K562 (cell line): ENCODE results near the gene ARHGEF25. TPM values are rescaled to one million over a fixed set of nuclear protein-coding genes. Genes with fewer than 3 reads are reported as not detected.
"Not testable (repeated sequence)": the region's sequence is repeated elsewhere in the genome, so short reads cannot be mapped to it uniquely, and the experiment has no call there.

Experiments used
- ATAC-seq: fragments of 200-7000 bp; cut with Tn5 transposase; 3 replicates; pipeline ENCODE4 v1.9.1; 2020; ENCODE audit warnings: moderate library complexity
- BruUV-seq: library from RNA; stranded (reverse); fragments of 400-500 nt; replicated peaks from 2 replicates; lab custom pipeline; 2021; lab: Mats Ljungman, UMichigan
- CTCF ChIA-PET: fragments of 300-600 bp; formaldehyde crosslinking; extraction: SDS; loops from one replicate; lab custom pipeline; 2021; ENCODE audit warnings: low intra/inter-chr PET ratio; lab: Yijun Ruan, JAX
- POLR2A ChIA-PET: fragments of 300-600, 350-650 bp; sonication (Branson Sonifier 250); formaldehyde crosslinking; extraction: SDS; loops from one replicate; lab custom pipeline; 2021; ENCODE audit warnings: antibody characterized with exemption, inconsistent platforms; lab: Yijun Ruan, JAX
- DNase-seq, 4 experiments: peaks; one replicate each; pipeline versions ENCODE4 v3.0.0 to v3.0.0-alpha.2; 2011 to 2018; ENCODE audit warnings: low spot score in 3 of 4, mixed read lengths in 3 of 4; ENCODE audit errors: extremely low read depth in 1 of 4
- FAIRE-seq: peaks from 2 replicates; lab custom pipeline; 2011; peaks lifted over from hg19 to GRCh38; lab: Jason Lieb, UNC
- H2AFZ ChIP-seq: 2 replicates; pipeline ENCODE4 v1.6.0; 2011; ENCODE audit warnings: low read depth, low read length, control low read depth, inconsistent platforms
- H3K27ac ChIP-seq: fragments of 200-600 bp; 3 replicates; pipeline ENCODE4 v1.8.0; 2011; ENCODE audit warnings: low read depth, mild to moderate bottlenecking, control low read depth, inconsistent platforms, low read length, moderate library complexity, mixed read lengths; ENCODE audit errors: extremely low read depth
- H3K27me3 ChIP-seq, 2 experiments: fragments of 300-600 bp in 1 of 2; 2 replicates in 1 of 2; 3 replicates in 1 of 2; pipeline versions ENCODE4 v1.6.0 to v1.8.0; 2011; ENCODE audit warnings: inconsistent platforms in 2 of 2, low read length in 2 of 2, mild to moderate bottlenecking in 1 of 2, mixed read lengths in 1 of 2, moderate library complexity in 1 of 2; ENCODE audit not compliant: control insufficient read depth in 2 of 2, insufficient read depth in 2 of 2
- H3K36me3 ChIP-seq: fragments of 300-600 bp; 3 replicates; pipeline ENCODE4 v1.8.0; 2011; ENCODE audit warnings: mild to moderate bottlenecking, low read length, inconsistent platforms; ENCODE audit not compliant: control insufficient read depth, insufficient read depth
- H3K4me1 ChIP-seq, 2 experiments: fragments of 200-600 bp in 1 of 2; replicated peaks in 1 of 2; 2 replicates in 1 of 2; 3 replicates in 1 of 2; pipeline versions ENCODE4 v1.5.1 to v1.8.0; 2011; ENCODE audit warnings: inconsistent platforms in 2 of 2, low read length in 2 of 2, mild to moderate bottlenecking in 1 of 2, mixed read lengths in 1 of 2, moderate library complexity in 1 of 2; ENCODE audit not compliant: control insufficient read depth in 2 of 2, insufficient read depth in 2 of 2
- H3K4me2 ChIP-seq: 2 replicates; pipeline ENCODE4 v1.6.1; 2011; ENCODE audit warnings: low read length, control low read depth, inconsistent platforms, mixed read lengths; ENCODE audit not compliant: insufficient read depth
- H3K4me3 ChIP-seq: fragments of 200-600 bp; sonication (generic), shearing (Covaris generic); 2 replicates; pipeline ENCODE4 v1.5.1; 2016; ENCODE audit warnings: control low read depth, inconsistent platforms
- H3K79me2 ChIP-seq: fragments of 200-600 bp; 3 replicates; pipeline ENCODE4 v1.8.0; 2011; ENCODE audit warnings: low read length, inconsistent platforms; ENCODE audit not compliant: control insufficient read depth, insufficient read depth
- H3K9ac ChIP-seq, 2 experiments: 2 replicates each; pipeline versions ENCODE4 v1.6.0 to v1.6.1; 2011; ENCODE audit warnings: low read depth in 2 of 2, low read length in 2 of 2, control low read depth in 1 of 2, inconsistent platforms in 1 of 2, mild to moderate bottlenecking in 1 of 2, mixed read lengths in 1 of 2; ENCODE audit not compliant: insufficient read depth in 1 of 2
- H3K9me1 ChIP-seq: one replicate; pipeline ENCODE4 v1.6.0; 2011; ENCODE audit warnings: inconsistent platforms, mild to moderate bottlenecking, low read length, moderate library complexity; ENCODE audit not compliant: control insufficient read depth, insufficient read depth
- H3K9me3 ChIP-seq: replicated peaks from 2 replicates; pipeline ENCODE4 v1.5.1; 2011; ENCODE audit warnings: low read depth, low read length, inconsistent platforms; ENCODE audit not compliant: control insufficient read depth, insufficient read depth
- H4K20me1 ChIP-seq: replicated peaks from 2 replicates; pipeline ENCODE4 v1.6.1; 2011; ENCODE audit warnings: low read length, inconsistent platforms, mixed read lengths; ENCODE audit not compliant: control insufficient read depth, insufficient read depth
- CREBBP ChIP-seq: IDR thresholded peaks from one replicate; pipeline ENCODE4 v1.6.1; 2012; ENCODE audit warnings: low read depth, mild to moderate bottlenecking, control low read depth, inconsistent platforms, low read length
- NFYB ChIP-seq: IDR thresholded peaks from 2 replicates; pipeline ENCODE4 v1.6.1; 2011; ENCODE audit warnings: mild to moderate bottlenecking, moderate library complexity; ENCODE audit not compliant: insufficient read length; ENCODE audit errors: extremely low read depth
- RBBP5 ChIP-seq: fragments of 200-600 bp; sonication (generic); IDR thresholded peaks from 2 replicates; pipeline ENCODE4 v1.6.1; 2012; ENCODE audit warnings: borderline replicate concordance, mild to moderate bottlenecking, low read length, control low read depth, inconsistent platforms; ENCODE audit not compliant: insufficient read depth, poor library complexity, severe bottlenecking
- STAG1 ChIP-seq: sonication (generic); formaldehyde crosslinking; IDR thresholded peaks from 2 replicates; pipeline ENCODE4 v1.5.0; 2020; ENCODE audit warnings: missing genetic modification reagents, borderline replicate concordance
- YY1 ChIP-seq, 3 experiments: IDR thresholded peaks; 2 replicates each; pipeline ENCODE4 v1.6.1; 2011; ENCODE audit warnings: low read length in 2 of 3, mild to moderate bottlenecking in 2 of 3, moderate library complexity in 2 of 3, borderline replicate concordance in 1 of 3, control low read depth in 1 of 3, low read depth in 1 of 3; ENCODE audit not compliant: insufficient read depth in 3 of 3, insufficient replicate concordance in 2 of 3, control insufficient read depth in 1 of 3, insufficient read length in 1 of 3; ENCODE audit errors: extremely low read depth in 1 of 3
- ZNF316 ChIP-seq: fragments of 450-650 bp; IDR thresholded peaks from 2 replicates; pipeline ENCODE4 v1.6.1; 2016
- WGBS: fragments of 100-300 bp; shearing (Covaris generic); methylation state at CpG from one replicate; pipeline ENCODE4 v1.1.6; 2016; ENCODE audit warnings: low coverage, mixed read lengths; ENCODE audit not compliant: insufficient coverage; ENCODE audit errors: missing lambda C conversion rate; 5-methylcytosine and 5-hydroxymethylcytosine counted together
- in situ Hi-C: fragments of 300-500 bp; cut with MboI; formaldehyde crosslinking; loops from 4 replicates; pipeline ENCODE4 v1.15.0; 2018; ENCODE audit warnings: inconsistent platforms, mixed read lengths
- intact Hi-C: fragments of 100-400 bp; cut with micrococcal nuclease; formaldehyde crosslinking; loops from 2 replicates; pipeline ENCODE4 v1.14.2; 2022
- polyA plus RNA-seq, 8 experiments: library from polyadenylated mRNA; depleted of rRNA in 4 of 8; stranded (reverse) in 5 of 8; unstranded in 3 of 8; fragments of >200 nt; fragmentation: Nextera tagmentation in 2 of 8; fragmentation: Illumina TruSeq in 1 of 8; extraction: Ambion mirVana in 2 of 8; extraction: Trizol in 1 of 8; gene quantifications; 2 replicates each; pipeline versions ENCODE4 v1.2.1 to v1.2.3, GENCODE V29; 2011 to 2014; ENCODE audit warnings: inconsistent platforms in 1 of 8, missing spikeins in 1 of 8
- total RNA-seq, 7 experiments: library from RNA; depleted of rRNA in 6 of 7; stranded (reverse); fragments of >200 nt in 6 of 7; fragmentation: Illumina TruSeq in 2 of 7; extraction: Trizol in 2 of 7; gene quantifications; 2 replicates each; pipeline versions ENCODE4 v1.2.1 to v1.2.3, GENCODE V29; 2011 to 2021; ENCODE audit warnings: low replicate concordance in 1 of 7
- TF ChIP-seq, protein P1 (sequence below), 2 experiments: fragments of 450-650 bp; IDR thresholded peaks; 2 replicates each; pipeline ENCODE4 v1.6.1; 2016

ARHGEF25 gene
- total and polyA plus RNA-seq, 9 of the 15 experiments (the other 6 are each of a cell fraction or from before 2014, with no cell fraction given), result 0.13 to 17.3 (median 11.6) TPM

DNA sequence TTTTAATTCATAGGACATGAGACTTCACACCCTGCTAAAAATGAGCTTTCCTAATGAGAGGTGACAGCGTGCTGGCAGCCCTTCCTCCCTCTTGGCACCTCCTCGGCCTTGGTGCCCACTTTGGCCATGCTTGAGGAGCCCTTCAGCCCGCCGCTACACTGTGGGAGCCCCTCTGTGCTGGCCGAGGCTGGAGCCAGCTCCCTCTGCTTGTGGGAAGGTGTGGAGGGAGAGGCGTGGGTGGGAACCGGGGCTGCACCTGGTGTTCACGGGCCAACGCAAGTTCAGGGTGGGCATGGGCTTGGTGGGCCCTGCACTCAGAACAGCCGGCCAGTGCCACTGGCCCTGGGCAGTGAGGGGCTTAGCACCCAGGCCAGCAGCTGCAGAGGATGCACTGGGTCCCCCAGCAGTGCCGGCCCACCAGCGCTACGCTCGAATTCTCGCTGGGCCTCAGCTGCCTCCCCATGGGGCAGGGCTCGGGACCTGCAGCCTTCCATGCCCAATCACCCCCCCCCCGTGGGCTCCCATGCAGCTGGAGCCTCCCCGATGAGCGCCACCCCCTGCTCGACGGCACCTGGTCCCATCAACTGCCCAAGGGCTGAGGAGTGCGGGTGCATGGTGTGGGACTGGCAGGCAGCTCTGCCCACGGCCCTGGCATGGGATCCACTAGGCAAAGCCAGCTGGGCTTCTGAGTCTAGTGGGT lies 44.5 kb downstream of the ARHGEF25 start (continued):
- TF ChIP-seq YY1 (IDR thresholded peaks at IDR 0.05; ENCODE audit: borderline replicate concordance in 1 of 3, control insufficient read depth in 1 of 3, extremely low read depth in 1 of 3, insufficient read depth in 3 of 3, insufficient read length in 1 of 3, insufficient replicate concordance in 2 of 3, low read depth in 1 of 3, low read length in 2 of 3) (no peak), CREBBP (no peak), STAG1 (CRISPR knock-in tag) (no peak), RBBP5 (no peak)
- TF ChIP-seq, protein P1, sequence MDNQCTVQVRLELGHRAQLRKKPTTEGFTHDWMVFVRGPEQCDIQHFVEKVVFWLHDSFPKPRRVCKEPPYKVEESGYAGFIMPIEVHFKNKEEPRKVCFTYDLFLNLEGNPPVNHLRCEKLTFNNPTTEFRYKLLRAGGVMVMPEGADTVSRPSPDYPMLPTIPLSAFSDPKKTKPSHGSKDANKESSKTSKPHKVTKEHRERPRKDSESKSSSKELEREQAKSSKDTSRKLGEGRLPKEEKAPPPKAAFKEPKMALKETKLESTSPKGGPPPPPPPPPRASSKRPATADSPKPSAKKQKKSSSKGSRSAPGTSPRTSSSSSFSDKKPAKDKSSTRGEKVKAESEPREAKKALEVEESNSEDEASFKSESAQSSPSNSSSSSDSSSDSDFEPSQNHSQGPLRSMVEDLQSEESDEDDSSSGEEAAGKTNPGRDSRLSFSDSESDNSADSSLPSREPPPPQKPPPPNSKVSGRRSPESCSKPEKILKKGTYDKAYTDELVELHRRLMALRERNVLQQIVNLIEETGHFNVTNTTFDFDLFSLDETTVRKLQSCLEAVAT (IDR thresholded peaks at IDR 0.05), result no peak

DNA sequence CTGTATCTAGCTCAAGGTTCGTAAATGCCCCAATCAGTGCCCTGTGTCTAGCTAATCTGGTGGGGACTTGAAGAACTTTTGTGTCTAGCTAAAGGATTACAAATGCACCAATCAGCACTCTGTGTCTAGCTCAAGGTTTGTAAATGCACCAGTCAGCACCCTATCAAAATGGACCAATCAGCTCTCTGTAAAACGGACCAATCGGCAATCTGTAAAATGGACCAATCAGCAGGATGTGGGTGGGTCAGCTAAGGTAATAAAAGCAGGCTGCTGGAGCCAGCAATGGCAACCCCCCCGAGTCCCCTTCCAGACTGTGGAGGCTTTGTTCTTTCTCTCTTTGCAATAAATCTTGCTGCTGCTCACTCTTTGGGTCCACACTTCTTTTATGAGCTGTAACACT lies 45.2 kb downstream of the ARHGEF25 start:
- H3K4me1 ChIP-seq, H3K9ac ChIP-seq, H2AFZ ChIP-seq, H3K9me3 ChIP-seq, in situ Hi-C loops, FAIRE-seq, H3K4me3 ChIP-seq, H3K27ac ChIP-seq, H3K27me3 ChIP-seq, H4K20me1 ChIP-seq, H3K36me3 ChIP-seq, ATAC-seq, BruUV-seq, H3K4me2 ChIP-seq, CTCF ChIA-PET, H3K79me2 ChIP-seq, DNase-seq, H3K9me1 ChIP-seq, intact Hi-C loops: not testable (repeated sequence)
- WGBS, result 62% methylated on average over 4 of the region's 4 CpGs
- TF ChIP-seq ZNF316, result peak; percentile 29; the same call in 1 of the 2 replicates
- peak; percentile 68 for TF ChIP-seq NFYB
- POLR2A ChIA-PET, result interaction anchor here (0.6 to 1.0 kb wide), 4 partner anchors 18 to 136 kb away, joined by 3 to 4 read pairs (median 4); partner anchors contain the start of gene DDIT3
